HG02938 (cell line): ENCODE results near the gene NFRKB.
A peak's percentile ranks its signal among the peaks of the same experiment; 100 is the strongest.
"Not testable (repeated sequence)": the region's sequence is repeated elsewhere in the genome, so short reads cannot be mapped to it uniquely, and the experiment has no call there.

Source experiments
- ATAC-seq: cut with Tn5 transposase; IDR thresholded peaks from one replicate; pipeline ENCODE4 v1.9.1; 2021; ENCODE audit warnings: mild to moderate bottlenecking, moderate library complexity; ENCODE audit not compliant: unreplicated experiment

NFRKB gene

DNA sequence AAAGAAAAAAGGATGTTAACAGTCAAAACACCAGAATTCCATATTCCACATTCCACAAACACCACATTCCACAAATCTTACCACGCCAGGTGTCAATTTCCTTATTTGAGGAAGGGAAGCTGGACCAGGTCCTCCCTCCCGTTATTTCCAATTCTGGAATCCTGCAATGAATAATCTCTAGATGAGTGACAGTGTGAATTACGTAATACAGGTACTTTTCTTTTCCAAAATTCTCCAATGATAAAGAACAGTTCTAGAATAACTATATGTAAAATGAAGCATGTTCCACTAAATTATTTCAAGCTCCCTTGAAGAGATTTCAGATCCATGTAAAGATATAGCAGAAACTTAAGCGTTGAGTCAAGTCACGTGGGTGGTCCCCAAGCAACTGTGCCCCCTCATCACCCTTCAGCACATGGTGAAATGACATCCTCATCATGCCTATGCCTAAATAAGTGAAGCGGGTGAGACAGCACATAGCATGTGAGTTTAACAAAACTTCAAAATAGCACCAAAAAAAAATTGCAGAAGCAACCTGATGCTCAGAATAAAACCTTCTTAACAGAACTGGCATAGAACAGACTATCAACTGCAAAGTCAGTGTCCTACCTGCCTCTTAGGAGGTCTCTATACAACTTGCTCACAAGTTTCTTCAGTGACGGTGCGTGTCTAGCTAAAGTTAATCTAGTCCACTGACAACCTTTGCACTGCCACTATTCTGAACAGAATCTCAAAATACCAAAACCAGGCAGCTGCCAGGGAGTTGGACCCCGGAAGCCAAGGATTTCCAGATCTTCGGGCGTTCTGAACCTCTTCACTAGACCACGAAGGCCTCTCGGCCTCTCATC, 876 bp downstream of the NFRKB start:
- ATAC-seq, result peak; percentile 22

DNA sequence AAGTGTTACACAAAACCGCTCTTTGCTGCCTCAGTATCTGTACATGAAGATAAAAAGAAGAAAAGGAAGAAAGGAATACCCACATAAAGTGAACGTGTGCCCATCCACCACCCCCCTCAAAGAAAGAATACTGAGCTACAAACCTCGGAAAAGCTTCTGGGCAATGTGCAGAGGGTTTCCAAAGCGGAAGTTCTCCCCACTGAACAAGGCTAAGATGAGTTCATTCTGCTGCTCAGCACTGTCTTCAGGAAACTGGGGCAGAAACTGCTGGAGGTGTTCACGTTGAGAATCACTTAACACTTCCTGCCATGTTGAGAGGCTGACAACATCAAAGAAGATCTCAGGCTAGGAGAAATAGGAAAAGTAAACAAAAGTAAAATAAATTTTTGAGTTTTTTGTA, 6.9 kb downstream of the NFRKB start:
- ATAC-seq, result no peak

DNA sequence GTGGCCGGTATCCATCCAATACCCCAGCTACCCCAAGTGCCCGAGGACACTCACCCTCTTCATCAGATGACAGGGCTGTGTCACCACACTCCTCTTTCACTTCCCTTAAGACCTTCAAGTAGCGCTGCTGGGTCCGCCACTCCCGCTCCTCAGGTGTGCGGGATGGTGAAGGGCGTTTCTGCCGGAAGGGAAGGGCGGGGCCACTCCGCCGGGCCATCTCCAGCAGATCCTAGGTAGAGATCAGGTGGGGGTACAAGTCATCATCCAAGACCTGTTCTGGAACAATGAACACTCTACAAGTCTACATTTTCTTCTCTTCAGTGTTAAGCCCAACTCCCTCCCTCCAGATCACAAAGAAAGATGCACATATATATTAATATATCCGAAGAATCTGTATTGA, 10.0 kb downstream of the NFRKB start:
- no peak for ATAC-seq

DNA sequence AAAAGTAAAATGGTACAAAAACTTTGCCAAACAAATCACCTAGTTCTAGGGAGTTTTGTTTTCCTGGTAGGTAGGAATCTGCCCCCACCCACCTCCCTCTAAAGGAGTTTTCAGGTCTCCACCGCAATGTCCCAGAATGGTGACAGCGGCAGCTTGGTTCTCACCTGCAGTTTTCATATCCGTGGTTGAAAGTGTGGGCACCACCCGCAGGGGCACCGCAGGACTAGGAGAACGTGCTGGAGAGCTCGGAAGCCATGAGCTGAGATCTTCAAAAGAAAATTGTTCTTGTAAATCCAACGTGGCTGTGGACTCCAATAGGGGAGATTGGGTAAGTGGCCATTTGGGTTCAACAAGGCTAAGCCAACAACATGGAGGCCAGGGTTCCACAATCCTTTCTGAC, 10.8 kb downstream of the NFRKB start:
- ATAC-seq, result no peak

DNA sequence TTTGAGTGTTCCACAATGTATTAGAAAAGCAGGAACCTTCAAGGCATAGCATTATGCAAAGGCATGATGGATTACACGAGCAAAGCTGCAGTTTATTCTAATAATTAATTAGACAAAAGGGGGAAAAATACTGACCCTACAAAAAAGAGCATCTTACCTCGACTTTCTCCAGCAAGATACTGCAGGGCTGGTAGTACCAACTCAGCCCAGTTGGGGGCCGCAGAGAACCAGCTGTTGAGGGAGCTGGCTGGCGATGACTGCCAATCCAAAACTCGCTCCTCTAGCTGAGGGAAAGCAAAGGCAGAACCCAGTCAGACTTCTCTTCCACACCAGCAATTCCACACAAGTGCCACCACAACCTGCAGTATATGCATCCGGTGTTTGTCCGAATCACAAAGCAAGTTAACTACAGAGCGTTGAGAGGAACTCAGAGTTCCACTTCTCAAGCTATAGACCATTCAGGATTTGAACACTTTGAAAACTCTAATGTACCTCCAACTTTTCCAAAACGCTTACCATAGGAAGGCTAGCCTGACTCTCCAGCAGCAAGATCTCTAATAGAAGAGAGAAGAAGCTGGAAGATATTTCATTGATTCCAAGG, 13.7 kb downstream of the NFRKB start:
- ATAC-seq, result peak; percentile 76

DNA sequence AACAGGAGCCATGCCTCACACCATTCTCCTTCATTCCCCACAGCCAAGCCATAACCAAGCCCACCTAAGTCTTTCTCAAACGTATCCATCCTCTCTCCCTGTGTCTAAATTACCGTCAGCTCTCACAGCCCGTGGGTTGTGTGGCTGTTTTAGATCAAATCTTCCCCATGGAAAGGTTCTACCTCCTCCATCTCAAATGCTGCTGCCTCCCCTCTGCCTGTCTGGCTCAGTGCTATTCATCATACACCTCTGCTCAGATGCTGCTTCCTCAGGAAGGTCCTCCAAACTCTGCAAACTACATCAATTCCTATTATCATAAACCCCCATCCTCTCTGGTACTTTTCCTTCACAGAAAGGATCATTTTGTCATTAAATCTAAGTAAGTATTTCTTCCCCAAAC, 15.1 kb downstream of the NFRKB start:
- no peak for ATAC-seq

DNA sequence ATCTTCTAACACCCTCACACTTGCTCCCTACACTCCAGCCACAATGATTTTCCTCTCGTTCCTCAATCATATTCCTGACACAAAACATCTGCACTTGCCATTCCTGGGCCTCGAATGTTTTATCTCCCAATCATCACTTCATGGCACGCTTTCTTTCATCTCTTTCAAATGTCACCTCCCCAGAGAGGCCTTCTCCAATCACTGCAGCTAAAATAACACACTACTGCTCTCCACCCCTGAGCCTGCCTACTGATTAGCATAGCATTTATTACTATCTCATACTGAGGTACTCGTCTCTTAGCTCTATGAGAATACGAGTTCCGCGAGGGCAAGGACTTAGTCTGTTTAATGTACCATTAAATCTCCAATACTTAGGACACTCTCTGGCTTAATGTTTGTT, 23.5 kb downstream of the NFRKB start:
- no peak for ATAC-seq

DNA sequence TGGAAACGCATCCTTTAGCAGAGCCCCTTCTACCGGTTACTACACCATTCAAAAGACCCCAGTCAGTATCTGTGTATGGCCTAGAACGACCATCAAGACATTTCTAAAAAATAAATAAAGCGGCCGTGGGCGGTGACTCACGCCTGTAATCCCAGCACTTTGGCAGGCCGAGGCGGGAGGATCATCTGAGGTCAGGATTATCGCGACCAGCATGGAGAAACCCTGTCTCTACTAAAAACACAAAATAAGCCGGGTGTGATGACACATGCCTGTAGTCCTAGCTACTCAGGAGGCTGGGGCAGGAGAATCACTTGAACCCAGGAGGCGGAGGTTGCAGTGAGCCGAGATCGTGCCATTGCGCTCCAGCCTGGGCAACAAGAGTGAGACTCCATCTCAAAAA, 26.8 kb downstream of the NFRKB start:
- not testable (repeated sequence) for ATAC-seq

DNA sequence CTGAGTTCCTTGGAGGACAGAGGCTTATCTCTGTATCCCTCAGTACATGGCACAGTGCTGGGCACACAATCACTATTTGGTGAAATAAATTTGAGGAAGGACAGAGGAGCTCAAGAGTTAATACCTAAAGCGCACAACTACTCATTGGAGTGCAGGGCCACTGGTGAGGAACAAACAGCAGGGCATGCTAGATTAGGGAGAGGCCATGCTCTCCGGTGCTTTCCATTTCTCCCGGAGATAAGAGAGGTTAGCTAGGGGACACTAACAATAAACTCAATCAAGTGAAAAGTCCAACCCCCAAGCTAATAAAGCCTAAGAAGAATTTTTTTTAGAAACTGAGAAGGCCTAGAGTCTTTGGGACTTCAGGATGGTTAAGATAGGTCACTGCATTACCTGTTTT, 29.1 kb downstream of the NFRKB start:
- no peak for ATAC-seq

DNA sequence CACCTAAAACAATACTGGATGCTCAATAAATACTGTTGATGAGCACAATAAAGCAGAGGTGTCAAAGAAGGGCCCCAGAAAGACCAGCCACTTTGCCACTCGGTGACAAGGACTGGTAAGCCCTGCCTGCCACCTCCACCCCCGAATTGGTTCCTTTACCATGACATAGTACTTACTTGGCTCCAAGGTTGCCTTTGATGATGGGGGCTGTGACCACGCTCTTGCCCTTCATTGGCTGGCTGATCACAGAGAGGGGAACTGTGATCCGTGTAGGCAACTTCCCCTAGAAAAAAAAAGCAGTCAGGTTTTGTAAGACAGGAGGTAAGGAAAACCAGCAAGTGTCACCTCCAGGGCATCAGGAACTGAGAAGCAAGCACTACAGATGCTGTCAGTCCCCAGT, 29.7 kb downstream of the NFRKB start:
- ATAC-seq, result no peak

DNA sequence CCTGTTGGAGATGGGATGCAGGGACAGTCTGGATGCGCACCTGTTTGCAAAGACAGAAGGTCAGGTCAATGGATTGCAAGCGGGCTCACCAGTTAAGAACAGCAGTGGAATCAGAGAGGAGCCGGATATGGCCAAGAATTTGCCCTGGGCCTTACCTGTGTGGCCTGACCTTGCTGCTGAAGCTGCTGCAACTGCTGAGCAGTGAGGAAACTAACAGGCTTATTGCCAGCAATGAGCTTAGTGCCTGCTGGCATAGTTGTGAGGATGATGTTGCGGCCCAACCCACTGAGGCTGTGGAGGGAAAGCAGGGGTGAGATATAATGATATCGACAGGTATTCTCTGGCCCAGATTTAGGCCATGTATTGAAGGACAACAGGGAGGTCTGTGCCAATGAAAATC, 30.6 kb downstream of the NFRKB start:
- no peak for ATAC-seq

DNA sequence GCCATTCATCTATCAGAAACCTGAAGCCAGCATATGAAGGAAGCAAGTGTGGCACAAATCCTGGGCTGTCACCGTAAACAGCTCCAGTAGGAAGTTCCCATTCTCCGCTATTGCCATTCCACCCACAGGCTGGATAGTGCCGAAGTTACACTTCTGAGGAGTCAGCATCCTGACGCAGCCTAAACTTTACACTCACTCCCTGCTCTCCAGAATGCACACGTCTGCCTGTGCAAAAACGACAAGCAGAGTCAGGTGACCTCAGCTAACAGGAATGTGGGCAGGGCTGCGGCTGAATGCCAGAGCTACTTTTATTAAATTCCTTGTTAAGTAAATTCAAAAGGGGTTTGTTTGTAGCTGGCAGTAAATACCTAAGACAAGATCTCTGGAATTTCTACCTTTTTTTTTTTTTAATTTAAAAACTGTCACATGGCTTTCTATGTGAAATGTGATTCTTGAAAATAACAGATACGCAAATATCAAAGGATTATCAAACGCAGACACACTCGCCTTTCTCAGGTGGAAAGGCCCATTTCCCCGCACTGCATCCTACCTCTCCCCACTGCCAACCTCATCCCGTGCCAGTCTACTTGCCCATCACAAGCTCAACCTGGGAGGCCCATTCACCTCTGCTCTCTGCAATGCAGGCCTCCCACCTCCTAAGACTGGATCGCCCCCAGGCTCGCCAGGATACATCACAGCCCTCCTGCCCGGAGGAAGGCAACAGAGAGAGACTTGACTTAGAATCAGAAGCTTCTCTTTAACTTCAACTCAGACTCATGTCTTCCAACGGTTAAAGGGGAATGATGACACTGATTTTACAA, 33.5 kb downstream of the NFRKB start:
- no peak for ATAC-seq

DNA sequence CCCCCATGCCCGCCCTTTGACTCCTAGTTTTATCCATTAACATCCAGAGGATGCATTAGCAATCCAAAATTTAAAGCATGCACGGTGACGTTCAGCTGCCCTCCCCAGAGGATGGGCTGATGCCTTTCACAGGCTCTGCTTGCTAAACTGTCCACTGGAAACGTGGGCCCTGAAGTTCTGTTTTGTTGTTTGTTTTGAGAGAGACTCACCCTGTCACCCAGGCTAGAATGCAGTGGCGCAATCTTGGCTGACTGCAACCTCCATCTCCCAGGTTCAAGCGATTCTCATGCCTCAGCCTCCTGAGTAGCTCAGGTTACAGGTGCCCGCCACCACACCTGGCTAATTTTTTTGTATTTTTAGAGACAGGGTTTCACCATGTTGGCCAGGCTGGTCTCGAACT, 39.3 kb downstream of the NFRKB start:
- no peak for ATAC-seq

DNA sequence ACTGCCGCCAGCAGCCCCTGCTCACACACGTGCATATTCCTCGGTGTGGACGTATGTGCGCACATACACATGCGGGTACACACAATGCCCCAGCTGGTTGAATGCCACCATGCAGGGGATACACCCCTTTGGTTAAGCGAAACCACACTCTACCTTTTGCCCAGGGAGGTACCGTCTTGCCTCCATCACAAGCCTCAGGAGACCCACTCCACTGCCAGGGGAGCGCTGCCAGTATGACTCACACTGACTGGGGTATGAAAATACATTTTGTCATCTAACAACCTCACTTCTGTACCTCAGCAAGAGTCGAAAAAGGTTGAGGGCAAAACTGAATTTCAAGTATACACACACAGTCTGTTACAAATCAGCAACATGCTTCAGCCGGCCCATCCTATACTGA, 40.3 kb downstream of the NFRKB start:
- ATAC-seq, result no peak

DNA sequence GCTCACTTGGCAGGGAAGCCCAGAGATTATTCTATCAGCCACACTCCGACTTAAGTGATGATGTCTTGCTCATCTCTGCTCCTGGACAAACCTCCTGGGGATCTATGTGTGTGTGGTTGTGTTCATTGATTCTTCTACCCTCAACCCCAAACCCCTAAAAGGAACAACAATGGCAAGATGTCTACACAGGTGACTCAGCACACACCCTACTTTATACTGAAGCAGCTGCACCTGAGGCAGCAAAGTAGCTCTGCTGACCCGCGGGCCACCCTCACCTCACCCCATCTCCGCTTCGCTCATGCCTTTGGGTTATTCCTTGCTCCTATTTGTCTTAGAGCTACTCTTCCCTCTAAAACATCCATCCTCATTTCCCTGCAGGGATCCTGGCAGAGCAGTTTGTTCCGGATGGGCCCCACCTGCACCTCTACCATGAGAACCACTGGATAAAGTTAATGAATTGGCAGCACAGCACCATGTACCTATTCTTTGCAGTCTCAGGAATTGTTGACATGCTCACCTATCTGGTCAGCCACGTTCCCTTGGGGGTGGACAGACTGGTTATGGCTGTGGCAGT, 41.1 kb downstream of the NFRKB start:
- no peak for ATAC-seq

DNA sequence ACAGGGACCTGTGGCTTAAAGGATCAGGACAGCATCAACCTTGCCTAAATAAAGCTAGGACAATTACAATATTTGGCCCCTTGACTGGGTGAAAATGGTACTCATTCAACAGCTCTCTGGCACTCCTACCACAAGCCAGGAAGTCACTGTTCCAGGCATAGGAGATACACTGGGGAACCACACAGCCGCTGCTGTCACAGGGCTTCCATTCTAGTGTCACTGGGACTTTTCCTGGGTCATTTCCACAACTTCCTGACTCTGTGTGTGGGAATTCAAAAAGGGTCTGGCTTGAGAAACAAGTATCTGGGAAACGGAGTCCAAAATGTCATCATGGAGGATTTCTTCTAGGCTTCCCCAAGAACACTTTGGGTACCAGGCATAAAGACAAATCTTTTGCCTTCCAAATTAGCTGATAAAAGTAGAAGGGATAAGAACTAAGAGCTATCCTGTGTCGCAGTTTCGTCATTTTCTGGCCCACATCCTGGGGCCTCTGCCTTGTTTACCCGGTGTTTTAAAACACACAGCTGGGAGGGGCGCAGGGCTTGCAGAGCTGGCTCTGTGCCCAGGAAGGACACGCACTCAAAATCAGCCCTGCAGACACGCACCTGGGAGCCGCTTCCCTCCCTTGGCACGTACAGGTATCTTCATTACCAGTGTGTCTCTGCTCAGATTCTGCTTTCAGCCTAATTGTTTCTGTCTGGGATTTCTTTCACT, 41.7 kb downstream of the NFRKB start:
- ATAC-seq, result no peak

DNA sequence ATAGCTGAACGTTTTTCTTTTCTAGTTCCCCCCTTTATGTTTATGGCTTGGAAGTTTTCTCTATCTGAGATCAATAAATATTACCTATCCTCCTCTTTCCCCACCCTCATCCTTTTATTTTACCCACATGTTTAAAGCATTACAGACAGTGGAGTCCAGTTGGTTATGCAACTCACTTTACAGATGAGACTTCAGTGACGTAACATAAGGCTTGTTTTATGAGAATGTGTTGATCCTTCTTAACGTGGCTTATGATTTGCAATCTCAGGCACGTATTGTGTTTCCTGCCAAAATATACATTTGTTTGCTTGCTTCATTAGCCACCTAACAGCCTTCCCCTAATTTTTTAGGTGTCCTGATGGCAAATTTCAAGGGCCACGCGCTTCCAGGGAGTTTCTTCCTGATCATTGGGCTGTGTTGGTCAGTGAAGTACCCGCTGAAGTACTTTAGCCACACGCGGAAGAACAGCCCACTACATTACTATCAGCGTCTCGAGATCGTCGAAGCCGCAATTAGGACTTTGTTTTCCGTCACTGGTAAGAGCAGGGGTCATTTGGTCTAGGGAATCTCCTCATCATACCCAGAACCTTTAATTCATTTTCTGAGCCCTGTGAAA, 43.1 kb downstream of the NFRKB start:
- no peak for ATAC-seq

DNA sequence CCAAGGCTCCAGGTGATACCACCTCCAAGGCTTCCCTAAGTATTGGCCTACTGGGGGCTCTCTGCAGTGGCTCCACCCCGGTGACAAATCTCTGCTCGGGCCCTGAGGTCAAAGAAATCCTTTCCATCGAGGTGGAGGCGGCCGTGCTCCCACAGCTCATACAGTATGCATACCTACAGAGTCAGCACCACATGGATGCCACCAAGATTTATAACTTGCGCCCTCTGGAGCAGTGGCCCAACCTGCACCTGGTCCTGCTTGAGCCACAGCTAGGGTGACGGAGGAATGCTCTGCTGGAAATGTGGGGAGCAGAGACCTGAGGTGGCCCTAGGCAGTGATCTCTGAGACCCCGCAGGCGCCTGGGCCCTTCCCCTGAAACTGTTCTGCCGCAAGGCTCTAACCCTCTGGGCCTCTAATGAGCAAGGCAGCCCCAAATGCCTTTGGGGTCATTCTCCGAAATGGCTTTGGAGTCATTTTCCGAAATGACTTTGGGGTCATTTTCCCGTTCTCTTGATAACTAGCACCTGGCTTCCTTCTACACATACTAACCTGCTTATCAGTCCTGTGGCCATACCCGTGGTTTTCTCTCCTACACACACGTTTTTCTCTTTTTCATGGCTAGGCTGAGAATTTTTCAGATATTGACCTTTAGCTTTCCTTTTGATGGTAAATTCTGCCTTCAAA, 45.8 kb downstream of the NFRKB start:
- no peak for ATAC-seq

DNA sequence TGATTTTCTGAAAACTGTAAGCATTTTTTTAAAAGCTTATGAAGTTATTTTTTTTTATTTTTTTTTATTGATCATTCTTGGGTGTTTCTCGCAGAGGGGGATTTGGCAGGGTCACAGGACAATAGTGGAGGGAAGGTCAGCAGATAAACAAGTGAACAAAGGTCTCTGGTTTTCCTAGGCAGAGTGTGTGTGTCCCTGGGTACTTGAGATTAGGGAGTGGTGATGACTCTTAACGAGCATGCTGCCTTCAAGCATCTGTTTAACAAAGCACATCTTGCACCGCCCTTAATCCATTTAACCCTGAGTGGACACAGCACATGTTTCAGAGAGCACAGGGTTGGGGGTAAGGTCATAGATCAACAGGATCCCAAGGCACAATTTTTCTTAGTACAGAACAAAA, 48.0 kb downstream of the NFRKB start:
- ATAC-seq, result not testable (repeated sequence)
